LHCN-M2 (cell line): Measurements from ENCODE around the gene MUC22. TPM values are rescaled to one million over a fixed set of nuclear protein-coding genes. Genes with fewer than 3 reads are reported as not detected.
A peak's percentile ranks its signal among the peaks of the same experiment; 100 is the strongest.

Source experiments
- DNase-seq: peaks from one replicate; pipeline ENCODE4 v3.0.0-alpha.2; 2012; ENCODE audit warnings: low read depth
- total RNA-seq: library from RNA; depleted of rRNA; stranded (reverse); fragments of >200 nt; gene quantifications from 2 replicates; pipeline ENCODE4 v1.2.3, GENCODE V29; 2014; rRNA removed

The MUC22 gene
- total RNA-seq, 1 experiment from 2014 or later, result not detected

DNA sequence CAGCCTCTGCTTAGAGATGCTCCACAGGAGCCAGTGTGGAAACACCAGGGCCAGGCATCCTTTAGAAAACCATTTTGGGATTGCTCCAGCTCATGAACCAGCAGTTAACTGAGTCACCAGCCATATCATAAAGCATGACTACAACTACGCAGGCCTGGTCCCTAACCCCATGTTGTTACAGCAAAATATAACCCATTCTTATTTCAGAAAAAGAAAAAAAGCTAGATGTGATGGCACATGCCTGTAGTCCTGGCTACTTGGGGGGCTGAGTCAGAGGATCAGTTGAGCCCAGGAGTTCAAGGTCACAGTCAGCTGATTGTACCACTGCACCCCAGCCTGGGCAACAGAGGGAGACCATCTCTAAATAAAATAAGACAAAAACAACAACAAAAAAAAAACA lies 65.3 kb downstream of the MUC22 start:
- DNase-seq, result peak; percentile 71

DNA sequence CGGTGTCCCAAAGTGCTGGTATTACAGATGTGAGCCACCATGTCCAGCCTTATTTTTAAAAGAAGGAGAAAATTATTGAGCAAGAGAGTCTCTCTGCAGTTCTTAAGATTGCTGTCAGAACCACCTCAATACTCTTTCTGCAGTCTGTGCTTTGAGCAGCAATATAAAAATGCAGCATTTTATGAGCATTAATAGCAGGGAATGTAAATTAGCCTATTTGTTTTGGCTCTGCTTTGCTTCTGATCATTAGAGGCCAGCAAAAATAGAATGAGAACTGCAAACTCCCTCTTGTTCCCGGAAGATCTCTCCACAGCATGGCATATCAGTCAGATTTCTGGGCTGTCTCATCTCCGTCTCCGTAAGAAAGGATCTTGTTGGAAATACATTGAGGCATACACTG lies 66.3 kb downstream of the MUC22 start:
- DNase-seq, result no peak

DNA sequence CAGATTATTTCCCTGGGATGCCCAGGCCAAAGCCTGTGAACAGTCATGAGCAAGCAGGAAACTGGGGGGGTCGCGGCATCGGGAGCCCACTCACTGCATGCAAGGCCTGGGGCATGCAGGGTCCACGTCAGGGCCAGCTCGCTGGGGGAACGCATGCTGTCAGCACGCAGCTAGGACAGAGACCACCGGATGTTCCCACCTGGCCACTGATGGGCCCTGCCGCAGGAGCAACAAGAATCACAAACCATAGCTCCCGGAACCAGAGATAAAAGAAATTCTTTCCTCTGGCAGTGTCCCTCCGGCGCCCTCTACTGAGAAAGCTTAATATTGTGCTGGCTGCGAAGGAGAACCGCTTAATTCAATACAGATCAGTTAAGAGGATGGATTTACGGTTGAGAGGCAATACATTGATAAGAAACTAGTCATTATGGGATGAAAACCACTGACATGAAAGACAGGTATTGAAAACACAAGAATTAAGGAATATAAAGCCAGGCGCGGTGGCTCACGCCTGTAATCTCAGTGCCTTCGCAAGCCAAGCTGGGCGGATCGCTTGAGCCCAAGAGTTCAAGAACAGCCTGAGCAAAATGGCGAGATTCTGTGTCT lies 69.5 kb downstream of the MUC22 start:
- DNase-seq, result peak; percentile 56

- DNase-seq, result no peak
Observed at GRCh38 chr6:31081872-31082271, 71.6 kb downstream of the MUC22 start.

- peak; percentile 97 for DNase-seq
Observed at GRCh38 chr6:31083742-31084354, 73.6 kb downstream of the MUC22 start.

Other genes starting within 250 kb of the MUC22 start
- 43.1 and 47.0 TPM in 2 replicates for gene DDR1, start 126.0 kb upstream of the MUC22 start, total RNA-seq
- 9.0 and 16.2 TPM in 2 replicates for gene GTF2H4, start 102.3 kb upstream of the MUC22 start, total RNA-seq
- gene VARS2, start 96.2 kb upstream of the MUC22 start, total RNA-seq, result 21.9 and 26.5 TPM in 2 replicates
- not detected in 2 replicates for gene SFTA2, start 78.3 kb upstream of the MUC22 start, total RNA-seq
- not detected in 2 replicates for gene MUCL3, start 69.5 kb upstream of the MUC22 start, total RNA-seq
- gene MUC21, start 26.8 kb upstream of the MUC22 start, total RNA-seq, result not detected in 2 replicates
- 0.40 and 0.71 TPM in 2 replicates for gene C6orf15, start 102.1 kb downstream of the MUC22 start, total RNA-seq
- 0.64 and 0.69 TPM in 2 replicates for gene PSORS1C1, start 104.3 kb downstream of the MUC22 start, total RNA-seq
- gene CDSN, start 110.0 kb downstream of the MUC22 start, total RNA-seq, result not detected in 2 replicates
- gene PSORS1C2, start 128.6 kb downstream of the MUC22 start, total RNA-seq, result not detected in 2 replicates
- 43.2 and 46.7 TPM in 2 replicates for gene CCHCR1, start 147.3 kb downstream of the MUC22 start, total RNA-seq
- gene TCF19, start 148.1 kb downstream of the MUC22 start, total RNA-seq, result 61.1 and 65.0 TPM in 2 replicates
- gene POU5F1, start 160.2 kb downstream of the MUC22 start, total RNA-seq, result 0.63 and 1.3 TPM in 2 replicates